ENCODE data around the gene SPAG17.

GRCh38 chr1:118144684-118145083, 40.3 kb downstream of the SPAG17 start:
- TF ChIP-seq CTCF (IDR thresholded peaks at IDR 0.05) (no peak), EP300 (IDR thresholded peaks at IDR 0.05) (no peak)

Measured in sigmoid colon (tissue), 4 donors.